Hematopoietic multipotent progenitor cell treated with erythropoietin and hydrocortisone succinate and interleukin-3 and kit ligand, for 15 days (in vitro differentiated cells): ENCODE measurements around the gene NUDT4.

ENCODE experiments used
- DNase-seq: peaks from one replicate; pipeline ENCODE4 v3.0.0-alpha.2; 2015; ENCODE audit warnings: low spot score

NUDT4 gene

DNA sequence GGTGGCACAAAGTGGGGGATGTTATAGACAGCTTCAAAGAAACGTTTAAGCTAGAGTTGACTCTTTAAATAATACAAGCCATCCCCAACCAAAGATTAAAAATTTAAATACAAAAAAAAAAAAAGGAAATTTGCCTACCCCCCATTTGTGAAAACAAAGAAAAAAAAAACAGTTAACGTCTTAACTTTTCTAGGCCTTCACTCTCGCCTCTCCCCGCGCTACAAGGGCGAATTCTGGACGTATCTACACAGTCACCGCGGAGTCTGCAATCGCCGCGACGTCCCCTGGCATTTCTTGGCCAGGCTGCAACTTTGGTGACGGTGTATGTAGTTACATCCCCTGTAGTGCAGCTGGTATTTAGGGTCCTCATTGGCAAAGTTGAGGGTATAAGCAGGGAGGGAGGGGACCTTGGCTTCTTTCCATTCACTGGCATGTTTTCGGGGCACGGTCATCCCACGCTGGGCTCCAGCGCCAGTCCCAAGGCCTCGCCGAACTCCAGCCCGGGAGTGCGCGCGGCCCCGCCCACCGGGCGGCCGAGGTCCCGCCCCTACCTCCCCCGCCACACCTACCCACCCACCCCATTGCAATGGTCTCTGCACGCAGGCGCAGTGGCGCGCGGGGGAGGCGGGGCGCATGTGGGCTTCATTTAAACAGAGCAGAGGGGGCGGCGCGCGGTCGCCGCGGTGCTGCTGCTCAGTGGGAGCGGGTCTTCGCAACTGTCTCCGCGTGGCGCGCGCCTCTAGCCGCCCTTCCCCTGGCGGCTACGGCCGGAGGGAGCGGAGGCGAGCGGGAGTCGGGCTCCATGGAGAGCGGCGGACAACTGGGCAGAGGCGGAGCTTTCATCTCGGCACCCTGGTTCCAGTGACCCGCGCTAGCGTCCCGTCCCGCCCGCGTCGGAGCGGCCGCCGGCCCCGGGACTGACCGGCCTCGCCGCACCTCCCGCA is at the start of gene NUDT4:
Gene NUDT4, plus strand, starts transcription at position 674 of the 944 bp plus-strand sequence. CDS start 398 bp downstream, outside the sequence.
- peak; percentile 95 for DNase-seq

DNA sequence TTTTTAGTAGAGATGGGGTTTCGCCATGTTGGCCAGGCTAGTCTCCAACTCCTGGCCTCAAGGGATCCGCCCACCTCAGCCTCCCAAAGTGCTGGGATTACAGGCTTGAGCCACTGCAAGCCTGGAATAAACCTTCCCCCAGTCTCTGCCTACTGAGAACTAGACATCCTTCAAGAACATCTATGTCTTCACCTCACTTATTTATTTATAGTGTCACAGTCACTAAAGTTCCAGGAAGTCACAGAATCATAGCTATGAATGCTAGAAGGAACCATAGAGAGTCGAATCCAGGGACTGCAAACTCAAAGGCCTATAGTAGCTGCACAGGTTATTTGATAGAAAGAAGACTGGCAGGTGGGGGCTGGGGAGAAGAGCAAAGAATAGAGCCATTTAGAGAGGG is 44.7 kb upstream of the NUDT4 start:
- DNase-seq = no peak

DNA sequence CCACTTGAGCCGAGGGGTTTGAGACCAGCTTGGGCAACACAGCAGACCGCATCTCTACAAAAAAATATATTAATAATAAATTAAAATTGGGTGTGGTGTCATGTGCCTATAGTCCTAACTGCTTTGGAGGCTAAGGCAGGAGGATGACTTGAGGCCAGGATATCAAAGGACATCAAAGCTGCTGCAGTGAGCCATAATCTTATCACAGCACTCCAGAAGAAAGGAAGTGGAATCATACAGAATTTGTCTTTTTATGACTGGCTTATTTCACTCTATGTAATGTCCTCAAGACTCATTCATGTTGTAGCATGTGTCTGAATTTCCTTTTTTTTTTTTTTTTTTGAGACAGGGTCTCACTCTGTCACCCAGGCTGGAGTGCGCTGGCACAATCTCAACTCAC is 43.9 kb upstream of the NUDT4 start:
- peak; percentile 48 for DNase-seq

DNA sequence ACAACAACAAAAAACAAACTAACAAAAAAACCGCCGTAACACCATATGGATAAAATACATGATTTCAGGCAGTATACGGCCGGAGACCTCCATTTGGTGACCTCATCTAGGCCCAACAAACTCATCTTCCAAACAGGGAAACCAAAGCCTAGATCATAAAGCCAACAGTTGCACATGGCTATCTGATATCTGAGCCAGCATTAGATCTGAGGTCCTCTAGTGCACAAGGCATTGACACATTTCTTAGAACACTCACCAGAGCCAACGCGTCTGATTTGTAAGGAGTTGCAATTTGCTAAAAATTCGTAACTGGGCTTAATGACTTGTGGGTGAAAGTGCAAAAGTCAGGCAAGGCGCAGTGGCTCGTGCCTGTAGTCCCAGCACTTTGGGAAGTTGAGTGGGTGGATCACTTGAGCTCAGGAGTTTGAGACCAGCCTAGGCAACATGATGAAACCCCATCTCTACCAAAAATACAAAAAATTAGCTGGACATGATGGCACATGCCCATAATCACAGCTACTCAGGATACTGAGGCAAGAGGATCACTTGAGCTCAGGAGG is 42.0 kb upstream of the NUDT4 start:
- DNase-seq = no peak

DNA sequence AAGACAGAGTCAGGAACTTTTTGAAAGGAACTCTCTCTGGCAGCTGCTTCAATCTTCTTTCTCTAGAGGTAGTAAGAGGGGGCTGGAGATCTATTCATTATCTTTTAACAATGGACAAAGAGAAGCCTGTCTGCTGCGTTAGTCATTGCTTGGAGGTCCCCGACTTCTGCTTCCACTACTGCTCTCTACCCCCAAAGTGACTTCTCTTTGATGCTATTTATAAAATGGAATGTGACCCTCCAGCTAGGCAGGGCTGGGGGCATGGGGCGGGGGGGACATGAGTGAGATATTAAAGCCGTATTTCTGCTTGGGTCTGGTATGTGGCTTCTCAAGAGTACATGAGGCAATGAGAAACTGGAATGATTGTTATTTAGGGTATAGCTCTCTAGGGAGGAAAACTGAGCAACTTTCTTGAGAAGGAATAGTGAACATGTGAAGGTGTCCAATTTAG is 41.4 kb upstream of the NUDT4 start:
- no peak for DNase-seq

DNA sequence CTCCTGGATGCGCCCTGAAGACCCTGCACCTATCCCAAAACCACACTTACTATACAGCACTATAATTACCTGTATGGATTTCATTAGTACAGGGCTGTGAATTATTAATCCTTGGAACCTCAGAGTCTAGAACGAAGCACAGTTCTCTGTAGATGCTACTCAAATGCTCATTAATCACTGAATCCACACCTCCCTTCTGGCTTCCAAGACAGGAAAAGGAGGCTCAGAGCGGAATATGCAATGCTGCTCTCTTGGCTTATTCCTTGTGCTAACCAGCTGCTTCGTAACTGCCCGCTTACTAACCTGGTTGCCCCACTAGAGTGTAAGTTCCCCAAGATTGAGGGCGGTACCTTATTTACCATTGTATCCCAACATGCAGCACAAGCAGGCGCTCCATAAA is 39.1 kb upstream of the NUDT4 start:
- DNase-seq = no peak

DNA sequence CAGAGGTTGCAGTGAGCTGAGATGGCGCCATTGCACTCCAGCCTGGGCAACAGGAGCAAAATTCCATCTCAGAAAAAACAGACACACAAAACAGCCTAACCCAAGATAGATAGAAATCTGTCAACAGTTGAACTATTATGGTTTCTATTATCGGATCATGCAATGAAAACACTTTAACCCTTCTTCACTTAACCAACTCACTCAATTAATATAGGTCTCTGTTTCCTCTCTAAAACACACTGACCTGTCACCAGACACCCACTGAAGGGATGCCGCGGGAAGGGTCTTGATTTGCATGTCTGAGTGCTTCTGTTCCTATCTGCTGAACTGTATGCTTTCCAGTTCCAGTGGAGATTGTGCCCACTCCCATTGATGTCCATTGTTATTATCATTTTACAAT is 38.0 kb upstream of the NUDT4 start:
- no peak for DNase-seq

DNA sequence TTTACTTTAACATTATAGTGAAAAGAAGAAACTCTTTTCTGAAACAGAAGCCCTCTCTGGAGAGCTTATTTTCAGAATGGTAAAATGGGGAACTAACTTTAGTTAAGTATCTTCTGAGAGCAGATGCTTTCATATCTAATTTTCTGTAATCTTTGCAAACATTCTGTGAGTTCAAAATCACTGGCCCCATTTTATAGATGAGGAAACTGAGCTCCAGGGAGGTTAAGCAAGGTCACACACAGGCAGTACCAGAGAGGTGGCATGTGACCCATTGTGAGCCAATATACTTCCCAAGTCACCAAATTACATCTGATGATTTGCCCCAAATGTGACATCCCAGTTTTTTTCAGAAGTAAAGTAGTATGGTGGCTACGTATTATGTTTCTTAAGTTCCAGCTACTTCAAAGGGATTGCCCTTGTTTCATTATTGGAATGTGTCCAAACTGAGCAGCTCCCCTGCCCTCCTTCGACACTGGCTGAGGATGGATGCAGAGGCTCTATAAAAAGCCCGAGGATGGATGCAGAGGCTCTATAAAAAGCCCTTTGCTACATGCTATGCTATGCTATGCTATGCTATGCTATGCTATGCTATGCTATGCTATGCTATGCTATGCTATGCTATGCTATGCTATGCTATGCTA is 36.2 kb upstream of the NUDT4 start:
- peak; percentile 80 for DNase-seq

DNA sequence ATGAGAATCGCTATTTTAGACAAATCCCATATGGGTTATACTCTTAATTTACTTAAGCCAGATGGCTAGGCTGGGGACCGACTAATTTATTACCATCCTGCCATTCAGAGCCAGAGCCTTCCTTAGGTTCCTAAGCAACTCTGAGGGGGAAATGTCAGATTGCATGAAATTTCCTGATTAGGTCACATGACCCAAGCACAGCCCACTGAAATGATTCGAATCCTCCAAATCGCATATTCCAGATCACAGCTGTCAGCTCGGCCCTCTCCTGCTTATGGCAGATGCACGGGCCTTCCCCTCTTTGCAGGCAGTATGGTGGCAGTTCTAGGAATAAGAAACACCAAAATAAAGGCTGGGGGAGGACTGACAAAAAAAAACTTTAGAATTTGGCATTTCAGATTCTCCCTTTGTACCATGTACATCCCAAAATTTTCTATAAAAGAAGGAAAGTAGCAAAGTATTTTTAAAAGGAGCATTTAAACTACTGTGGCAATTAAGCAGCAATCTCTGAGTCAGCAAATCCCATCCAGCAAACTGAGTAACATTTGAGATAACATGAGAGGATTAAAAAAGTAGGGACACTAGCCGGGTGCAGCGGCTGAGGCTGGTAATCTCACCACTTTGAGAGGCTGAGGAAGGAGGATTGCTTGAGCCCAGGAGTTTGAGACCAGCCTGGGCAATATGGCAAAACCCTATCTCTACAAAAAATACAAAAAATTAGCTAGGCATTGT is 30.5 kb upstream of the NUDT4 start:
- peak; percentile 48 for DNase-seq

DNA sequence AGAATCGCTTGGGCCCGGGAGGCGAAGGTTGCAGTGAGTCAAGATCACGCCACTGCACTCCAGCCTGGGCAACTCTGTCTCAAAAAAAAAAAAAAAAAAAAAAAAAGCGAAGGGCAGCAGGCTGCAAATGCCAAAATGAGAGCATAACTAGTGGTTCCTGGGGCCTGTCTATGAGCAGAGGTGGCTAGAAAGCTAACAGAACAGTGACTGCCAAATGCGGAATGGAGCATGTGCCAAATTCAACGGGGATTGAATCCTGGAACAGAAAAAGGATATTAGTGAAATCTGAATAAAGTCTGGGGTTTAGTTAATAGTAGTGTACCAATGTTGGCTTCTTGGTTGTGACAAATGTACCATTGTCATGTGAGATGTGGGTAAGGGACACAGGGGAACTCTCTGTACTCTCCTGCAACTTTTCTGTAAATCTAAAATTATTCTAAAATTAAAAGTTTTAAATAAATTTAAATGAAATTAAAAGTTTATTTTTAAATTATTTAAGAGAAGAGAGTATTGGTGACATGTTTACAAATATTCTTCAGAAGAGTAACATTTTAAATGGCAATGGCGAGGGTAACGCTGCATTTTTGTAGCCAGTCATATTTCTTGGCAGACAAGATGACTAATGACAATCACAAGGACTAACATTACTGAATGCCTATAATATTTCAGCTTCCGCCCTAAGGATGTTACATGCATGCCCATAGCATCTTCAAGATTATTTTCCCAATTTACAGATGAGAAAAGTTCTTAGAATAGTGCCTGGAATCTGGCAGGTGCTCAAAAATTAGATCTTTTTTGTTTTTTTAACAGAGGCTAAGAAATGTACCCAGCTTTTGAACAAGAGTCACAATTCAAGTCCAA is 28.9 kb upstream of the NUDT4 start:
- no peak for DNase-seq

DNA sequence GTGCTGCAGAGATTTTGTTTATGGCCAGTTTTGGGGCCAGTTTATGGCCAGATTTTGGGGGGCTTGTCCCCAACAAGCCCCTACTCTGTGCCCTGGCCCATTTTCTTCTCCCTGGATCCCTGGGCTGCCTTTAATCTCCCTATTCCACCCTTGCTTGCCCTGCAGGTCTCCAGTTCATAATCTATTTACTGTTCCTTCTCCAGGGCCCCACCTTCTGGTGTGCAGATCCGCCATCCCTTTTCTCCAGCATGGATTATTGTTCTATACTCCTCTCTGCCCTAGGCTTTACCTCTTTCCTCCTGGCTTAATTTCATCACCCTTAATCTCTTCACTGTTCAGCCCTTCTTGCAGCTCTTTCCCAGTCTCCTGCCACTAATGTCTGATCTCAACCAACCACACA is 26.0 kb upstream of the NUDT4 start:
- DNase-seq = no peak

DNA sequence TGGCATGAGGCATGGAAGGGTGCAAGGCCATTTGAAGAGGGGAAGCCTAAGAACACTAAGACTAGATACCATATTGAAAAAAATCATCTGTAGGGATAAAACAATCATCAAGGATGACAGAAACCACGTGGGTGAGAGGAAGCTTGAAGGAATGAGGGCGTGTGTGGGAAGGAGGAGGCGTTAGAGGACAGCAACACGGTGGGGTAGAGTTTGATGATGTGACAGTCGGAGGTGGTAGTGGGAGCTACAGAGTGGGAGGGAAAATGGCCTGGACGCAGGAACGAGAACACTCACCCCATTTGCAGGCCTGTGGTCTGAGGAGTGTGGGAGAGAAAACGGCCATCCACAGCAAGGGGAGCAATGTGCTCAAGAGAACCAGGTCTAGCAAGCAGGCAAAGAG is 25.4 kb upstream of the NUDT4 start:
- no peak for DNase-seq

DNA sequence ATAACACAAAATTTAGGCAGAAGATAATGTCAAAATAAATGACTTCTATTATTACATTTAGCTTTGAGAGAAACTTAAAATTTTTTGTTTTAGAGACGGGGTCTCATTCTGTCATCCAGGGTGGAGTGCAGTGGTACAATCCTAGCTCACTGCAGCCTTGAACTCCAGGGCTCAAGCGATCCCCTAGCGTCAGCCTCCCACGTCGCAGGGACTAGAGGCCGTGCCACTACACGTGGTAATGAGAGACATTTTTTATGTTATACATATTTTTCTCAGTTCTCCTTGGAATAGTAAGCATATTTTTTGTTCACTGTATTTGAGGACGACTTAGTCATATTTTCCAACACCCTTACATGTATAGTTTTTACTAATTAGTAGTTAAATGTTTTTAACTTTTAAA is 21.5 kb upstream of the NUDT4 start:
- no peak for DNase-seq

DNA sequence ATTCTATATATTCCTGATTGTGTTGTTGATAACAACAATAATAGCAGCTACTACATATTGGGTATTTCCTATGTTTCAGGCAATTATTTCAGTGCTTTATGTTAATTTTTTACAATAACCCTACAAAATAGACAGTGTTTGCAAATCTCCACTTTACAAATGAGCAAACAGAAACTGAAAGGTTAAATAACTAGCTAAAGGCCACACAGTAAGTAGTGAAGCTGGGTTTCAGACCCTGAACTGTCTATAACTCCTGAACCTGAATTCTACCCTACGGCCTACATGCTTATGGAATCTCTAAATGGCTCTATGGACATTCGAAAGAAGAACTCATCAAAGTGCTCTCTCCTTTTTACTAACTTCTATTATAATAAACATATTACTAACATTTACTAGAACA is 19.7 kb upstream of the NUDT4 start:
- no peak for DNase-seq

DNA sequence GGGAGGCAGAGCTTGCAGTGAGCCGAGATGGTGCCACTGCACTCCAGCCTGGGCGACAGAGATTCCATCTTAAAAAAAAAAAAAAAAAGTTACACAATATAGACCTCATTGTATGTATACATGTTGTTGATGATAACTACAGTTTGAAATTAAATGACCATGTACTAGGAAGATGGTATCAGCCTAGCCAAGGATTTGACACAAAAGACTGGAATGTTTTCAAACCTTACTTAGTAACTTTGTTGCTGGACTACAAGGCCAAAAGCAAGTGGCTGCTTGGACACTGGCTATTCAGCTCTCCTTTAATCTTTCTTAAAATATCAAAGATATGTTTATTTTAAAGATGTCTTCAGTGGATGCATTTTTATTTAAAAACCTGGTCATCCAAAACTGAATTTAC is 18.9 kb upstream of the NUDT4 start:
- DNase-seq = no peak

DNA sequence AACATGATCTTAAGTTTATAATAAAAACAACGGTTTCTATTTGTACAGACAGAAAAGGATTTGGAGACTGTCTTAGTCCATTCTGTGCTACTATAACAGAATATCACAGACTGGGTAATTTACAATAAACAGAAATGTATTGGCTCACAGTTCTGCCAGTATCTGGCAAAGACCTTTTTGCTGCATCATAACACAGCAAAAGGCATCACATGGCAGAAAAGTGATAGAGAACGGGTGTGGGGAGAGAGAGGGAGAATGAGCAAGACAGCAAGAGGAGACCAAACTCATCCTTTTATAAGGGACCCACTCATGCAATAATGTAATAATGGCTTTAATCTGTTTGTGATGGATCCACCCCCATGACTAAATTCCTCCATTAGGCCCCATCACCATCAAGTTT is 17.0 kb upstream of the NUDT4 start:
- peak; percentile 84 for DNase-seq

DNA sequence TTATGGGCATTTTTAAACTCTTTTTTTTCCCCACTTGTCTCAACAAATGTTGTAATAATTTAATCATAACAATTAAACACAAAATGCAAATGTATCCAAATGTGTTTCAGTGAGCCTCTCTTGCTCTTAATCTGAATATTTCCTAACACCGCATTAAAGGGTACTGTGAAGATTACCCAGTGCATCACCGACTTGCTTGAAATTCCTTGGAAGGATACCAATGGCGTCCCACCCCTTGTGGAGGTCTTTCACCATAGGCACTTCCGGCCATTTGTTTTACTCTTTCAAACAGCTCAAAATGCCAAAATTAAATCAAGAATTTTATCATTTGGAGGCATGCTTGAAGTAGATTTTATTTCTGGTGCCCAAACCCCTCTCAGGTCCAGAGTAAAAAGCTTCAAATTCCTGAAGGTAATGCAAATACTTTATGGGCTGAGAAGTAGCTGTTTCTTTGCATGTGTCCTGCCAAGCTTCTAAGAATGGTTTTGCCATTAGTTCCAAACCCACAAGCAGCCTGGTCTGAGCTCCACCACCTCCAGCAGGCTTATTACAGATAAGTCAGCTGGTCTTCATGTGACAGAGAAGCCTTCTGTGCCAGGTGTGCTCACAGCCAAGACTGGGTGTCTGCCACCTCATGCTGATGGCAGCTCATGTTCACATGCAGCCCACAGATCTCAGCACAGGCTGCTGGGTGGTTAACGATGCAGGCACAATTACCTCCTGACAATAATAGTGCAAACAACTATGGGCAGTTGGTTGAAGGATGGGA is 16.4 kb upstream of the NUDT4 start:
- peak; percentile 86 for DNase-seq

DNA sequence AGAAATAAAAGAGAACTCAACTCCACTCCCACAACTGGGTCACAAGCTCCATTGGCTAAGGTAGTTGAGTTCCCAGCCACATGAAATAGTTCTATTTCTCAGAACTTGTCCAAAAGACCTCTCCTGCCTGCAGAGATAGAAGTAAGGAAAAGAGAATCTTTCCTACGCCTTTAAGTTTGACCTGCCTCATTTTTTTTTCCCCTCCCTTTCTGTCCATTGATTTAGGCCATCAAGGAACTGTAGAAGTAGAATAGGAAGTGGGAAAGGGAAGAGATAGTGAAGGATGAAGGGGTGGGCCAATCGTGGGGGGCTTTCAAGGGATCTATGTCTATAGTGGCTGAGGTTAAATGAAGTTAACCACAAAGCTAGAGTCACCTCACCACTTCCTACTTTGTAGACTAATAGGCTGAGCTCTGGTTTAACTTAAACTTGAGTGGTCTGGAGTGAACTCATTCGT is 13.9 kb upstream of the NUDT4 start:
- no peak for DNase-seq

DNA sequence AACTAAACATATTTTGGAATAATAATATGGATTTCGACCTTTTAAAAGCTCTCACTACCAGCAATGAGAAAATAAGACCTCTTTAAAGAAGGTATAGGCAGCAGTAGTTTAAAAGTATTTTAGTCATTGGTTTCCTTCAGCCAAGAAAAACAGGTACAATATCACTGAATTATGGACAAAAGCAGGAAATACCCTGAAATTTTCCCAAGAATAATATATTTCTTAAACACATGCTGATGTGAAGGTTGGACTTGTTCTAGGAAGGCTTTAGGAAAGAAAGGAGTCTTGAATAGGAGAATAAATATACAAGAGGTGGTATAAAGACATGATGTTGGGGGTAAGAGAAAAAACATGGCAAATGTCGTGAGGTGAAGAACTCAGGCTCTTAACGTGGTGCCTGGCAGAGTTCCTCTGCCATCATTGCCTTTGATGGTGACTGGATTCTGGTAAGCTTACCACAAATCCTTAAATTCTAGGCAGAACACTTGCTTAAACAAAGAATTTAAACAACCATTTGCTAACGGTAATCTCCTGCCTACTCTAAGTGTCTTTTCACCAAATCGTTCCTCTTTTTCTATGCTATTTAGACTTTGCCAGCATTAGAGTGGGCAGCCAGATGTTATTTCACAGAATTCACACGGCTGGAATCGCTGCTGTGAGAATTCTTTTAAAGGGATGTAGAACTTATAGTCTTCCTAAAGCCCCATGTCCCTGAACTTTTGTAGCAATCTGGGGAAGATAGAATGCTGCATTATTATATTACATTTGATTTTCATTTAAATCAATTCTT is 11.9 kb upstream of the NUDT4 start:
- DNase-seq = no peak

DNA sequence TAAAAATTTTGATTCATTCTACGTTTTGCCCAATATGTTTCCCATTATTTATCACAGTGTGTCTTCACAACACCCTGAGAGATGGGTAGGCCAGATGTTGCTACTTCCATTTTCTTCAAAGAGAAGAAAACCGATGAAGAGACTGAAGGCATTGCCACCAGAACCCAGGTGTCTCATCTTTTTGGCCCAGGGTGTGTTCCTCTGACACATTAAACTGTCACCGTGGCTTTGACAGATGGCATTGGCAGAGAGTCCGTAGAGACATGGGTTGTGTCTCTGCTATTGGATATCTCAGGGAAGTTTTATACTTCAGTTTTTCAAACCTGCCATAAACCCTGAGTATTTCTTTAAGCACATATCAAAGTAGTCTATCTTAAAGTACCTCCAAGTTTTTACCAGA is 11.3 kb upstream of the NUDT4 start:
- no peak for DNase-seq
